NT2/D1 (cell line): ENCODE measurements around the gene MEGF6.

ENCODE experiments used
- SUZ12 ChIP-seq: IDR thresholded peaks from 2 replicates; pipeline ENCODE4 v1.6.1; 2011; ENCODE audit not compliant: insufficient read length, insufficient read depth; ENCODE audit errors: extremely low read depth
- YY1 ChIP-seq: IDR thresholded peaks from 2 replicates; pipeline ENCODE4 v1.6.1; 2011; ENCODE audit not compliant: insufficient read length, insufficient read depth
- ZNF274 ChIP-seq: IDR thresholded peaks from 2 replicates; pipeline ENCODE4 v1.6.1; 2011; ENCODE audit warnings: mild to moderate bottlenecking, low read depth, low read length

- TF ChIP-seq ZNF274, result no peak
- TF ChIP-seq SUZ12, result no peak
- no peak for TF ChIP-seq YY1
These were observed 12.3 kb upstream of the MEGF6 start for GRCh38 chr1:3623441-3624199.
